Fibroblast of lung (primary cell): ENCODE measurements around the gene PCNT. TPM values are rescaled to one million over a fixed set of nuclear protein-coding genes. Genes with fewer than 3 reads are reported as not detected.
"Not testable (repeated sequence)": the region's sequence is repeated elsewhere in the genome, so short reads cannot be mapped to it uniquely, and the experiment has no call there.

Source experiments
- DNase-seq, 2 donors: peaks; one replicate each; pipeline versions ENCODE4 v3.0.0 to v3.0.0-alpha.2; 2010; ENCODE audit warnings: low read depth in 2 of 2
- H2AFZ ChIP-seq: 2 replicates; pipeline ENCODE4 v1.5.1; 2012; ENCODE audit warnings: low read length, control low read depth, inconsistent platforms
- H3K27ac ChIP-seq: 2 replicates; pipeline ENCODE4 v1.5.1; 2011; ENCODE audit warnings: low read length, control low read depth; ENCODE audit not compliant: insufficient read depth
- H3K27me3 ChIP-seq: 2 replicates; pipeline ENCODE4 v1.5.1; 2011; ENCODE audit warnings: mild to moderate bottlenecking, low read length; ENCODE audit not compliant: control insufficient read depth, insufficient read depth
- H3K36me3 ChIP-seq: 2 replicates; pipeline ENCODE4 v1.5.1; 2011; ENCODE audit warnings: low read length; ENCODE audit not compliant: control insufficient read depth, insufficient read depth
- H3K4me1 ChIP-seq: 2 replicates; pipeline ENCODE4 v1.5.1; 2011; ENCODE audit warnings: low read length; ENCODE audit not compliant: control insufficient read depth, insufficient read depth; ENCODE audit errors: extremely low read depth
- H3K4me2 ChIP-seq: 2 replicates; pipeline ENCODE4 v1.5.1; 2011; ENCODE audit warnings: low read length, control low read depth; ENCODE audit not compliant: insufficient read depth; ENCODE audit errors: extremely low read depth
- H3K4me3 ChIP-seq, 4 experiments: fragments of 200-600 bp in 1 of 4; sonication (generic) in 1 of 4; replicated peaks in 1 of 4; 2 replicates each; pipeline ENCODE4 v1.5.1; 2011 to 2016; ENCODE audit warnings: low read length in 4 of 4, low read depth in 3 of 4, mild to moderate bottlenecking in 3 of 4, control low read depth in 2 of 4, inconsistent platforms in 1 of 4, mixed read lengths in 1 of 4; ENCODE audit not compliant: insufficient read depth in 1 of 4; ENCODE audit errors: control extremely low read depth in 1 of 4
- H3K79me2 ChIP-seq: 2 replicates; pipeline ENCODE4 v1.5.1; 2012; ENCODE audit warnings: mild to moderate bottlenecking, low read length, inconsistent platforms; ENCODE audit not compliant: control insufficient read depth, insufficient read depth
- H3K9ac ChIP-seq: 2 replicates; pipeline ENCODE4 v1.5.1; 2011; ENCODE audit warnings: mild to moderate bottlenecking, low read length, control low read depth; ENCODE audit not compliant: insufficient read depth
- H3K9me3 ChIP-seq: 2 replicates; pipeline ENCODE4 v1.5.1; 2012; ENCODE audit warnings: low read depth, low read length; ENCODE audit not compliant: control insufficient read depth, insufficient read depth
- H4K20me1 ChIP-seq: 2 replicates; pipeline ENCODE4 v1.5.1; 2011; ENCODE audit warnings: low read length; ENCODE audit not compliant: control insufficient read depth, insufficient read depth; ENCODE audit errors: extremely low read depth
- CTCF ChIP-seq, 2 donors: IDR thresholded peaks in 1 of 2; conservative IDR thresholded peaks in 1 of 2; 1 replicate in 1 of 2; 2 replicates in 1 of 2; pipeline ENCODE4 v1.5.1; 2011 to 2012; ENCODE audit warnings: low read length in 2 of 2, control low read depth in 1 of 2, inconsistent platforms in 1 of 2, low read depth in 1 of 2, mild to moderate bottlenecking in 1 of 2
- EZH2 ChIP-seq: IDR thresholded peaks from 2 replicates; pipeline ENCODE4 v1.5.1; 2012; ENCODE audit warnings: low read length, control low read depth, mild to moderate bottlenecking; ENCODE audit errors: missing control alignments
- polyA plus RNA-seq, 2 donors: library from polyadenylated mRNA; depleted of rRNA in 1 of 2; stranded (reverse) in 1 of 2; unstranded in 1 of 2; fragments of >200 nt; gene quantifications; 2 replicates each; pipeline ENCODE4 v1.2.1, GENCODE V29; 2011 to 2012; ENCODE audit warnings: missing spikeins in 1 of 2
- total RNA-seq: library from RNA; depleted of rRNA; stranded (reverse); fragments of >200 nt; gene quantifications from 2 replicates; pipeline ENCODE4 v1.2.1, GENCODE V29; 2014

The PCNT gene
- total and polyA plus RNA-seq, 2 donors (not counting 1 experiment from before 2014, with no cell fraction given) = 7.4 to 26.1 TPM

GRCh38 chr21:46304955-46305354 is 19.0 kb upstream of the PCNT start:
- Histone ChIP-seq H3K4me2 (no peak overlapping the region), H3K27me3 (no peaks in the 10 kb centered on the region), H3K9me3 (no peaks in the 10 kb centered on the region), H3K79me2 (no peaks in the 10 kb centered on the region), H3K9ac (no peak overlapping the region), H3K4me3 (no peak overlapping the region), H2AFZ (no peak overlapping the region), H4K20me1 (no peaks in the 10 kb centered on the region), H3K36me3 (peaks cover 6% of the 10 kb centered on the region), H3K4me1 (no peaks in the 10 kb centered on the region), H3K27ac (no peak overlapping the region)
- no peak for DNase-seq
- TF ChIP-seq EZH2 = no peak
- no peak for TF ChIP-seq CTCF (conservative IDR thresholded peaks at IDR 0.05 in 1 of 2, IDR thresholded peaks at IDR 0.05 in 1 of 2; ENCODE audit: low read depth in 1 of 2, low read length in 2 of 2)

- H3K27ac ChIP-seq = no peak overlapping the region
- no peak overlapping the region for H3K4me3 ChIP-seq
- no peaks in the 10 kb centered on the region for H3K9me3 ChIP-seq
- peak in 1 of 2 donors; percentile 82 for DNase-seq
- no peaks in the 10 kb centered on the region for H3K79me2 ChIP-seq
- no peaks in the 10 kb centered on the region for H4K20me1 ChIP-seq
- H3K27me3 ChIP-seq = no peaks in the 10 kb centered on the region
- TF ChIP-seq EZH2 (no peak), CTCF (conservative IDR thresholded peaks at IDR 0.05 in 1 of 2, IDR thresholded peaks at IDR 0.05 in 1 of 2; ENCODE audit: low read depth in 1 of 2, low read length in 2 of 2) (no peak)
- peaks cover 6% of the 10 kb centered on the region for H3K36me3 ChIP-seq
- no peak overlapping the region for H3K4me2 ChIP-seq
- H2AFZ ChIP-seq = no peak overlapping the region
- H3K4me1 ChIP-seq = no peaks in the 10 kb centered on the region
- H3K9ac ChIP-seq = no peak overlapping the region
Observed at GRCh38 chr21:46307625-46308024, 16.3 kb upstream of the PCNT start.

- no peaks in the 10 kb centered on the region for H3K9me3 ChIP-seq
- no peaks in the 10 kb centered on the region for H4K20me1 ChIP-seq
- H3K4me3 ChIP-seq = no peak overlapping the region
- no peaks in the 10 kb centered on the region for H3K4me1 ChIP-seq
- no peak overlapping the region for H3K9ac ChIP-seq
- peaks cover 8% of the 10 kb centered on the region for H3K36me3 ChIP-seq
- no peak overlapping the region for H3K4me2 ChIP-seq
- no peak for DNase-seq
- no peaks in the 10 kb centered on the region for H3K79me2 ChIP-seq
- H2AFZ ChIP-seq = no peak overlapping the region
- H3K27ac ChIP-seq = no peak overlapping the region
- TF ChIP-seq CTCF (conservative IDR thresholded peaks at IDR 0.05 in 1 of 2, IDR thresholded peaks at IDR 0.05 in 1 of 2; ENCODE audit: low read depth in 1 of 2, low read length in 2 of 2) (no peak), EZH2 (no peak)
- no peaks in the 10 kb centered on the region for H3K27me3 ChIP-seq
Observed at GRCh38 chr21:46308431-46308830, 15.5 kb upstream of the PCNT start.

- H3K79me2 ChIP-seq, H3K4me2 ChIP-seq, H4K20me1 ChIP-seq, H3K36me3 ChIP-seq, H3K4me3 ChIP-seq, H3K27me3 ChIP-seq, H3K9me3 ChIP-seq, H2AFZ ChIP-seq, H3K27ac ChIP-seq, H3K9ac ChIP-seq, H3K4me1 ChIP-seq, DNase-seq: not testable (repeated sequence)
Observed at GRCh38 chr21:46310260-46310659, 13.7 kb upstream of the PCNT start.
